HS-27A (cell line): ENCODE measurements around the gene IL12A.

Experiments
- DNase-seq: peaks from one replicate; pipeline ENCODE4 v3.0.0-alpha.2; 2012; ENCODE audit warnings: low read depth, missing footprints

IL12A gene

GRCh38 chr3:159988617-159989271, at the start of gene IL12A:
Gene IL12A (plus strand): TSS chr3:159988835.
- no peak for DNase-seq

GRCh38 chr3:159941038-159942000, 47.3 kb upstream of the IL12A start:
- no peak for DNase-seq

- DNase-seq, result no peak
Observed at GRCh38 chr3:159944781-159945180, 43.9 kb upstream of the IL12A start.

- DNase-seq, result no peak
Observed at GRCh38 chr3:159945930-159946329, 42.7 kb upstream of the IL12A start.

- peak; percentile 55 for DNase-seq
Observed at GRCh38 chr3:159947220-159947619, 41.4 kb upstream of the IL12A start.

- DNase-seq, result peak; percentile 27
Observed at GRCh38 chr3:159948429-159949144, 40.0 kb upstream of the IL12A start.

- no peak for DNase-seq
Observed at GRCh38 chr3:159950156-159950898, 38.3 kb upstream of the IL12A start.

- DNase-seq, result no peak
Observed at GRCh38 chr3:159951540-159951939, 37.1 kb upstream of the IL12A start.

- DNase-seq, result no peak
Observed at GRCh38 chr3:159953325-159954085, 35.1 kb upstream of the IL12A start.

- DNase-seq, result no peak
Observed at GRCh38 chr3:159960188-159961148, 28.2 kb upstream of the IL12A start.

- DNase-seq, result peak; percentile 73
Observed at GRCh38 chr3:159964166-159964973, 24.3 kb upstream of the IL12A start.

- no peak for DNase-seq
Observed at GRCh38 chr3:159971311-159971710, 17.3 kb upstream of the IL12A start.

- DNase-seq, result no peak
Observed at GRCh38 chr3:159977295-159977694, 11.3 kb upstream of the IL12A start.

- DNase-seq, result no peak
Observed at GRCh38 chr3:159978353-159978752, 10.3 kb upstream of the IL12A start.

- no peak for DNase-seq
Observed at GRCh38 chr3:159978918-159979703, 9.5 kb upstream of the IL12A start.

GRCh38 chr3:159982442-159982974, 6.1 kb upstream of the IL12A start:
- DNase-seq, result no peak

- DNase-seq, result no peak
Observed at GRCh38 chr3:159987291-159987711, 1.3 kb upstream of the IL12A start.
